Activated naive CD8-positive, alpha-beta T cell treated with anti-CD3 and anti-CD28 coated beads for 36 hours (primary cell): ENCODE data around the gene PCDH7. TPM values are rescaled to one million over a fixed set of nuclear protein-coding genes. Genes with fewer than 3 reads are reported as not detected.

Experiments used
- DNase-seq: peaks from one replicate; pipeline ENCODE4 v3.0.0; 2021
- H3K27ac Mint-ChIP-seq: one replicate; pipeline ENCODE4 v1.8.0; 2022; ENCODE audit warnings: mild to moderate bottlenecking, moderate library complexity, mixed read lengths
- H3K27me3 Mint-ChIP-seq: one replicate; pipeline ENCODE4 v1.8.0; 2022; ENCODE audit warnings: mild to moderate bottlenecking, mixed read lengths
- H3K36me3 Mint-ChIP-seq: one replicate; pipeline ENCODE4 v1.8.0; 2021; ENCODE audit warnings: mild to moderate bottlenecking, mixed read lengths
- H3K4me1 Mint-ChIP-seq: one replicate; pipeline ENCODE4 v1.8.0; 2021; ENCODE audit warnings: mixed read lengths
- H3K4me3 Mint-ChIP-seq: one replicate; pipeline ENCODE4 v1.8.0; 2022; ENCODE audit warnings: mild to moderate bottlenecking, moderate library complexity, mixed read lengths
- H3K9me3 Mint-ChIP-seq: one replicate; pipeline ENCODE4 v1.8.0; 2022; ENCODE audit warnings: mixed read lengths
- total RNA-seq, 2 experiments: library from RNA; stranded (reverse); gene quantifications; one replicate each; pipeline ENCODE4 v1.2.3, GENCODE V29; 2021

The PCDH7 gene
- total RNA-seq = not detected

DNA sequence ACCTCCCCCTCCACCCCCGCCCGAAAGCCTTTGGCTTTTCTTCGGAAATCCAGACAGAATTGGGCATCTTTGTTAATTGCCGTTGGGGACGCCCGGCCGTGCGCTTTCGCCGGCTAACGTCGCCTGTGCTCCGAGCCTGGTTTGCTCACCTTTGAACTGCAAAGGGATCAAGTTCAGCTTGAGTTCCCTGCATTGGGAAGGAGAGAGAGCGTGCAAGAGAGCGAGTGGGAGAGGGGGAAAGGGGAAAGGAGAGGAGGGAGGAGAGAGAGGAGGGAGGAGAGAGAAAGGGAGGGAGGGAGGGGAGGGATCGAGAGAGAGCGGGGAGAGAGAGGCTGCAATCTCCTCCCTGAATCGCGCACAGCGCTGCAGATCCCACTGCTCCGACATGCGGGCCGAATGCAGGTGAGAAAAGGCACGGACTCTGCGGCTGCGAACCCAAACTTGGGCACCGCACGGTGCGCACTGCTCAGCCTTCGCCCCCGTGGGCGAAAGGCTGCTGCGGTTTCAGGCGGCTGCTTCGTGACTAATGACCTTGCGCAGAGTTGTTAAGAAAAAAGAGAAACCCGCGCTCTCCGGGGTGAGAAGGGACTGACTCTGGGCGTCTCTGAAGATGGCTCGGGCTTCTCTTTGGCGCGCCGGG is at the start of gene PCDH7:
TSS of gene PCDH7 (plus strand) at position 349 of the 640 bp plus-strand sequence. CDS start 1,054 bp downstream, outside the sequence.
- H3K27me3 Mint-ChIP-seq = peaks cover 81% of the 10 kb centered on the region
- peaks cover 3% of the 10 kb centered on the region for H3K9me3 Mint-ChIP-seq
- DNase-seq = peak; percentile 22
- H3K36me3 Mint-ChIP-seq = peaks cover 1% of the 10 kb centered on the region
- peaks cover 28% of the 10 kb centered on the region for H3K4me1 Mint-ChIP-seq
- H3K27ac Mint-ChIP-seq = peak within 1 kb of the TSS; percentile 62
- peak within 1 kb of the TSS; percentile 58 for H3K4me3 Mint-ChIP-seq

DNA sequence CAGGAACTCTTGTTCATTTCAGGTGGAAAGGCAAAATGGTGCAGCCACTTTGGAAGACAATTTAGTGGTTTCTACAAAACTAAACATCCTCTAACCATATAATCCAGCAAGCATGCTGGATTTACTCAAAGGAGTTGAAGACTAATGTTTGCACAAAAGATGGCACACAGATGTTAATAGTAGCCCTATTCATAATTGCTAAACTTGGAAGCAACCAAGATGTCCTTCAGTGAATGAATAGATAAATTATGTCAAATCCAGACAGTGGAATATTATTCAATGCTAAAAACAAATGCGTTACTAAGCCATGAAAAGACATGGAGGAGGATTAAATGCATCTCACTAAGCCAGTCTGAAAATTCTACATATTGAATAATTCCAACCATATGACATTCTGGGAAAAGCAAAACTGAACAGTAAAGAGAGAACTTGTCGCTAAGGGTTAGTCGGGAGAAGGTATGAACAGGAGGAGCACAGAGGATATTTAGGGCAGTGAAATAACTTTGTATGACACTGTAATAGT is 48.2 kb upstream of the PCDH7 start:
- H3K4me1 Mint-ChIP-seq = no peaks in the 10 kb centered on the region
- H3K27ac Mint-ChIP-seq = no peak overlapping the region
- H3K27me3 Mint-ChIP-seq = no peaks in the 10 kb centered on the region
- no peaks in the 10 kb centered on the region for H3K9me3 Mint-ChIP-seq
- no peaks in the 10 kb centered on the region for H3K36me3 Mint-ChIP-seq
- DNase-seq = no peak
- no peak overlapping the region for H3K4me3 Mint-ChIP-seq

GRCh38 chr4:30696191-30696590 is 24.0 kb upstream of the PCDH7 start:
- Mint-ChIP-seq H3K27me3 (no peaks in the 10 kb centered on the region), H3K4me1 (no peaks in the 10 kb centered on the region), H3K27ac (no peak overlapping the region), H3K9me3 (peaks cover 1% of the 10 kb centered on the region), H3K4me3 (no peak overlapping the region), H3K36me3 (no peaks in the 10 kb centered on the region)
- DNase-seq = no peak

- peaks cover 20% of the 10 kb centered on the region for H3K4me1 Mint-ChIP-seq
These were observed 5.6 kb upstream of the PCDH7 start for GRCh38 chr4:30714408-30715031.

DNA sequence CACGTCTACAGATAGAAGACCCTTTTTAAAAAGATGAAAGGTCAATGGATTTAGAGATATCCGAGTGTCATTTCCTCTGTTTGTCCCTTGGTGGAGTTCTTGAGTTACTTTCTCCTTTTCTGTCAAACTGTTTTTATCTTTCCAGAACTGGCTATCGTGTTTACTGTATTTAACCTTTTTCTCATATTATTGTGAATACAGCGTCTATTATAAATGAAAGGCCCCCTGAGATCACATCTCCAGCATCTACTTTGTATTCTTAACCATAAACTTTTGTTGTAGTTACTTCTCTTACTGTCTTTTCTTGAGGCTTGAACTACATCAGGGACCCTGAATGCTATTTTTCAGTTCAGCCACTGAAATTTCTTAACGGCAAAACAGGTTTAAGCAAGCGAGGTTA is 4.0 kb upstream of the PCDH7 start:
- peaks cover 73% of the 10 kb centered on the region for H3K27me3 Mint-ChIP-seq
- peaks cover 1% of the 10 kb centered on the region for H3K36me3 Mint-ChIP-seq
- DNase-seq = no peak
- H3K27ac Mint-ChIP-seq = no peak overlapping the region
- H3K9me3 Mint-ChIP-seq = peaks cover 2% of the 10 kb centered on the region
- peaks cover 27% of the 10 kb centered on the region for H3K4me1 Mint-ChIP-seq
- no peak overlapping the region for H3K4me3 Mint-ChIP-seq

More at GRCh38 chr4:30714408-30715031, 5.6 kb upstream of the PCDH7 start:
- Mint-ChIP-seq H3K36me3 (no peaks in the 10 kb centered on the region), H3K4me3 (no peak overlapping the region), H3K27ac (no peak overlapping the region), H3K27me3 (peaks cover 56% of the 10 kb centered on the region), H3K9me3 (peaks cover 8% of the 10 kb centered on the region)
- DNase-seq = no peak

GRCh38 chr4:30716681-30717207 is 3.4 kb upstream of the PCDH7 start:
- peaks cover 1% of the 10 kb centered on the region for H3K36me3 Mint-ChIP-seq
- peak overlapping the region; percentile 59 for H3K4me3 Mint-ChIP-seq
- peaks cover 28% of the 10 kb centered on the region for H3K4me1 Mint-ChIP-seq
- peaks cover 2% of the 10 kb centered on the region for H3K9me3 Mint-ChIP-seq
- DNase-seq = no peak
- no peak overlapping the region for H3K27ac Mint-ChIP-seq
- peaks cover 76% of the 10 kb centered on the region for H3K27me3 Mint-ChIP-seq

DNA sequence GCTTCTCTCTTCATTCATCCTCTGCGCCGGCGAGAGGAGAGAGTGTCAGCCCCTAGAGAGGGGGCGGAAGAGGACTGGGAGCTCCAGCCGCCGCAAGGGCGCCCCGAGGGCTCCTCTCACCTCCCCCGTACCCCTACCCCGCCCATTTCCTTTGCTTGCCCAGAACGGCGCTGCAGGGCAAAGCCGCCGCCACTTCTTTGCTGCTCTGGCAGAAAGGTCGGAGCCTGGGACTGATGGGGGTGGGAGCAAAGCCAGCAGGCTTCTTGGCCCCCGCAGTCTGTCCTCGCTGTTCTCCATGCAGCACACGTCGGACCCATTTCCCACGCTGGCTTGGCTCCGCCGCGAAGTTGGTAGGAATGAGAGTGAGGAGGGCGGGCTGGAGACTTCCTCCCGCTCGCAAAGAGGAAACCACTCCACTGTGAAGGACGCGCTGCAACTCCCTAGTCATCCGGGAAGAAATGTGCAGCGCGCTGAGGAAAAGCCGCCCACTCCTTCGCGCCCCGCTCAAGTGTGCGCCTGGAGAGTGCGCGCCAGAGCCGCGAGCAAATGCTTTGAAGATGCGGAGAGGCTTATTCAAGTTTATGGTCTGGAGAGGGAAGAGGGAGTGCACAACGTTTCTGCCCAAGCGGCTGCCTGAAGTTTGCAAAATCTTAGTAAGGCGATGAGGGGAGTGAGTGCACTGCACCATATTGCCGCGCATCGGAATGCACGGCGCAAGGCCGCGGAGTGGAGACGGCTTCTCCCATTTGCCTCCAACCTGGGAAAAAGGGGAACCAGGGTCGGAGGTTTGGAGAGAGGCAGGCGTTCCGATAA is 2.8 kb upstream of the PCDH7 start:
- DNase-seq = peak; percentile 36
- peaks cover 77% of the 10 kb centered on the region for H3K27me3 Mint-ChIP-seq
- peak overlapping the region; percentile 34 for H3K27ac Mint-ChIP-seq

DNA sequence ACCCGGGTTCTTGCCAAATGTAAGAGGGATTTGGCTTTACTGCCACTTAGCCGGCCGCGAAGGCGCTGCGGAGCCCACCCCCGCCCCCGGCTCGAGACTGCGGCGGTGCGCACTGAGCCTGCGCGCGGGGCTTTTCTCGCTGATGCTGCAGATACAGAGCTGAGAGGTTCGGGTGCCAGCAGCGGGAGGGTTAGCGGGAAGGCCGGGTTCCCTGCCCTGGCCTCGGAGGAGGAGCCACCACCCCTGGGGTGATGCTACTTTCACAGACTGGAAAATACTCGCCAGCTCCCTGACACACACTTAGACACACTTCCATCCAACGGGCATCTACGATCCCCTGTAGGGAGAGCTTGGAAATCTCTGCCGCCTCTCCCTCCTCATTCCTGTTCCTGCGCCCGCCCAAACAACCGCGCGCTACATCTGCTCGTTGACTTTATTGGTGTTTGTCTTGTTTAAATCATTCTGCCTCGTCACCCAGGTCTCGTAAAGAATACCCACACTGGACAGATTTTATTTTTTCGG is 2.1 kb upstream of the PCDH7 start:
- H3K27ac Mint-ChIP-seq = no peak overlapping the region
- H3K4me1 Mint-ChIP-seq = peaks cover 28% of the 10 kb centered on the region
- H3K36me3 Mint-ChIP-seq = peaks cover 1% of the 10 kb centered on the region
- H3K4me3 Mint-ChIP-seq = no peak overlapping the region
- H3K27me3 Mint-ChIP-seq = peaks cover 80% of the 10 kb centered on the region
- DNase-seq = no peak
- H3K9me3 Mint-ChIP-seq = peaks cover 2% of the 10 kb centered on the region

More for the DNA sequence above, 2.8 kb upstream of the PCDH7 start:
- H3K4me3 Mint-ChIP-seq = peak overlapping the region; percentile 58
- H3K4me1 Mint-ChIP-seq = peaks cover 28% of the 10 kb centered on the region
- peaks cover 2% of the 10 kb centered on the region for H3K9me3 Mint-ChIP-seq
- peaks cover 1% of the 10 kb centered on the region for H3K36me3 Mint-ChIP-seq

- Mint-ChIP-seq H3K27ac (peak overlapping the region; percentile 62), H3K9me3 (peaks cover 3% of the 10 kb centered on the region), H3K4me3 (peak overlapping the region; percentile 58), H3K27me3 (peaks cover 85% of the 10 kb centered on the region), H3K4me1 (peaks cover 28% of the 10 kb centered on the region), H3K36me3 (peaks cover 1% of the 10 kb centered on the region)
- no peak for DNase-seq
These were observed 1.3 kb upstream of the PCDH7 start for GRCh38 chr4:30718641-30719453.

DNA sequence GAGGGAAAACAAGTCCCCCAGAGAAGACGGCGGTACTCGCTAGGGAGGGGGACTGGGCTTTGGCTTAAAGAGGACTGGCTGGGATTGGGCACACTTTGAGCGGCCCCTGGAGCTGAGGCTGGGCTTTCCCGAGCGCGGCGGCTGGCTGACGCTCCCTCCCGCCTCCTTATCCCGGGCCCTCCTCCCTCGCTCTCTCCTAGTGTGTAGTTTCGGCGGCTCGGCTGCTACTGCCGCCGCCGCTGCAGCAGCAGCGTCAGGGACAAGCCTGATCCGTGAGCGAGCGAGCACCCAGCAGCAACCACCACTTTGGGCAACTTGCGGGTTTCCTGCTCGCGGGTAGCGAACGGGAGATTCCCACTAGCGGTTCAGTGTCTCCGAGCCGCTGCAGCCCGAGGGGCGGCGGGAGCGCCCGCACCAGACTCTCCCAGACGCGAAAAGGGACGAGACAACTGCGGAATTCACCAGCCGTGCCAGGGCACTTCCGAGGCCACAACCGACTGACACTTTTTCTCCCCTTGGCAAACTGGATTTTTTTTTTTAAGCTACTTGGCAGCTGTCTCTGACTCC is 632 bp upstream of the PCDH7 start:
- Mint-ChIP-seq H3K27ac (no peak overlapping the region), H3K4me1 (peaks cover 28% of the 10 kb centered on the region), H3K36me3 (peaks cover 1% of the 10 kb centered on the region), H3K27me3 (peaks cover 85% of the 10 kb centered on the region), H3K9me3 (peaks cover 3% of the 10 kb centered on the region), H3K4me3 (peak overlapping the region; percentile 58)
- DNase-seq = no peak

DNA sequence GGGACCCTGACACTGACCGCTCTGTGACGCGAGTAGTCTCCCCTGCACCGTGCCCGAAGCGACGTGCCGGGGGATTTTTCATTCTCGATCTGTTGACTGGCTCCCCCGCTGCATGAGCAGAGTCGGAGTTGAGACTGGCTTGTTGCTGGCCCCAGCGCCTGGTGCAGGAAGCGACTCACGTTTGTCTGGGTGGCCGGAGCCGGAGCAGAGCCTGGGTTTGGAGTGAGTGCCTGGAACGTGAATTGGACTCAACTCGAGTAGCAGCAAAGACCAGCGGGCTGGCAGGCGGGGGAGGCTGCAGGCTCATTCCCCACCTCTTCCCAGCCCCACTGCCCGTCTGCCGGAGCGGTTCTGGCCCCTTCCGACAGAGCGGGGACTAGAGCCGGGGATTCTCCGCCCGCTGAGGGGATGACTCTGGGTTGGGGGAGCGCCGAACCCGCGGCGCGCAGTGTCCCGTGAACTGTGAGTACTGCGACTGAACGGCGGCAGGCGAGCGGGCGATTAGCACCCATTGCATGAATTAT is 554 bp downstream of the PCDH7 start:
- Mint-ChIP-seq H3K4me3 (peak overlapping the region; percentile 47), H3K4me1 (peaks cover 28% of the 10 kb centered on the region), H3K27ac (no peak overlapping the region), H3K36me3 (peaks cover 1% of the 10 kb centered on the region), H3K9me3 (peaks cover 3% of the 10 kb centered on the region), H3K27me3 (peaks cover 81% of the 10 kb centered on the region)
- no peak for DNase-seq

DNA sequence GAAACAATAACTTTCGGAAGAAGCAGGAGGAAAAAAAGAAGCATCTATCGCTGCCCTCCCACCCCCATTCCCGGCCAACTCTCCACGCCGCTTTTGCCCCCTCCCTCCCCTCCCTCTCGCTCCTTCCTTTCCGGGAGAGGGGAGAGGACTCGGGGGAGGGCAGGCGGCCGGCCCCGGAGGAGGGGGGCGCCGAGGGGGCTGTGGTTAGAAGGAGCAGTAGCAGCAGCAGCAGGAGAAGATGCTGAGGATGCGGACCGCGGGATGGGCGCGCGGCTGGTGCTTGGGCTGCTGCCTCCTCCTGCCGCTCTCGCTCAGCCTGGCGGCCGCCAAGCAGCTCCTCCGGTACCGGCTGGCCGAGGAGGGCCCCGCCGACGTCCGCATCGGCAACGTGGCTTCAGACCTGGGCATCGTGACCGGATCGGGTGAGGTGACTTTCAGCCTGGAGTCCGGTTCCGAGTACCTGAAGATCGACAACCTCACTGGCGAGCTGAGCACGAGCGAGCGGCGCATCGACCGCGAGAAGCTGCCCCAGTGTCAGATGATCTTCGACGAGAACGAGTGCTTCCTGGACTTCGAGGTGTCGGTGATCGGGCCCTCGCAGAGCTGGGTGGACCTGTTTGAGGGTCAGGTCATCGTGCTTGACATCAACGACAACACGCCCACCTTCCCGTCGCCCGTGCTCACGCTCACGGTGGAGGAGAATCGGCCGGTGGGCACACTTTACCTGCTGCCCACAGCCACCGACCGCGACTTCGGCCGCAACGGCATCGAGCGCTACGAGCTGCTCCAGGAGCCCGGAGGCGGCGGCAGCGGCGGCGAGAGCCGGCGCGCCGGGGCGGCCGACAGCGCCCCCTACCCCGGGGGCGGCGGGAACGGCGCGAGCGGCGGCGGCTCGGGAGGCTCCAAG is 1.3 kb downstream of the PCDH7 start:
- peaks cover 3% of the 10 kb centered on the region for H3K9me3 Mint-ChIP-seq
- H3K4me1 Mint-ChIP-seq = peaks cover 25% of the 10 kb centered on the region
- peak overlapping the region; percentile 47 for H3K4me3 Mint-ChIP-seq
- peaks cover 1% of the 10 kb centered on the region for H3K36me3 Mint-ChIP-seq
- H3K27me3 Mint-ChIP-seq = peaks cover 75% of the 10 kb centered on the region
- no peak for DNase-seq
- H3K27ac Mint-ChIP-seq = no peak overlapping the region

DNA sequence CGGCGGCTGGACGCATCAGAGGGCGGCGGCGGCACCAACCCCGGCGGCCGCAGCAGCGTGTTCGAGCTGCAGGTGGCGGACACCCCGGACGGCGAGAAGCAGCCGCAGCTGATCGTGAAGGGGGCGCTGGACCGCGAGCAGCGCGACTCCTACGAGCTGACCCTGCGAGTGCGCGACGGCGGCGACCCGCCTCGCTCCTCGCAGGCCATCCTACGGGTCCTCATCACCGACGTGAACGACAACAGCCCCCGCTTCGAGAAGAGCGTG is 1.9 kb downstream of the PCDH7 start:
- H3K9me3 Mint-ChIP-seq = peaks cover 3% of the 10 kb centered on the region
- no peak overlapping the region for H3K27ac Mint-ChIP-seq
- peaks cover 23% of the 10 kb centered on the region for H3K4me1 Mint-ChIP-seq
- DNase-seq = no peak
- H3K4me3 Mint-ChIP-seq = no peak overlapping the region
- H3K36me3 Mint-ChIP-seq = peaks cover 1% of the 10 kb centered on the region
- peaks cover 71% of the 10 kb centered on the region for H3K27me3 Mint-ChIP-seq
